ENCODE measurements around the gene ZNF394.

The ZNF394 gene

GRCh38 chr7:99500637-99501009 is 542 bp upstream of the ZNF394 start:
- H3K4me1 ChIP-seq (ENCODE audit: control insufficient read depth, low read length) = peaks cover 29% of the 10 kb centered on the region
- peaks cover 10% of the 10 kb centered on the region; the same call in 1 of the 2 replicates for H3K9me3 ChIP-seq (ENCODE audit: control insufficient read depth, insufficient read depth, low read length)
- H4K20me1 ChIP-seq (ENCODE audit: control insufficient read depth, insufficient read depth, low read depth, low read length) = peaks cover 17% of the 10 kb centered on the region
- H3F3A ChIP-seq (ENCODE audit: control insufficient read depth, insufficient read depth) = peaks cover 9% of the 10 kb centered on the region
- H3K27me3 ChIP-seq (ENCODE audit: control insufficient read depth, low read length) = no peaks in the 10 kb centered on the region
- H3K9me2 ChIP-seq (replicated peaks; ENCODE audit: control insufficient read depth, low read length) = no peaks in the 10 kb centered on the region
- H3K27ac ChIP-seq (ENCODE audit: low read depth, low read length) = peak overlapping the region; percentile 79
- peak overlapping the region; percentile 96 for H3K4me3 ChIP-seq (ENCODE audit: low read length)
- H3K79me2 ChIP-seq (ENCODE audit: control insufficient read depth, low read length) = peaks cover 67% of the 10 kb centered on the region
- H3K4me2 ChIP-seq (ENCODE audit: low read length) = peak overlapping the region; percentile 88
- TF ChIP-seq CTCF (IDR thresholded peaks at IDR 0.05; ENCODE audit: low read depth, low read length, poor library complexity, severe bottlenecking) (no peak), EZH2phosphoT487 (IDR thresholded peaks at IDR 0.05; ENCODE audit: borderline replicate concordance, low read length) (no peak)
- H3K36me3 ChIP-seq (ENCODE audit: control insufficient read depth, low read length) = peaks cover 50% of the 10 kb centered on the region

- TF ChIP-seq EZH2phosphoT487 (IDR thresholded peaks at IDR 0.05; ENCODE audit: borderline replicate concordance, low read length) (no peak), CTCF (IDR thresholded peaks at IDR 0.05; ENCODE audit: low read depth, low read length, poor library complexity, severe bottlenecking) (no peak)
- Histone ChIP-seq H3K9me3 (ENCODE audit: control insufficient read depth, insufficient read depth, low read length) (peaks cover 11% of the 10 kb centered on the region), H3K79me2 (ENCODE audit: control insufficient read depth, low read length) (peaks cover 73% of the 10 kb centered on the region), H3K36me3 (ENCODE audit: control insufficient read depth, low read length) (peaks cover 59% of the 10 kb centered on the region), H3K4me2 (ENCODE audit: low read length) (peak overlapping the region; percentile 88), H4K20me1 (ENCODE audit: control insufficient read depth, insufficient read depth, low read depth, low read length) (peaks cover 17% of the 10 kb centered on the region), H3K27ac (ENCODE audit: low read depth, low read length) (peak overlapping the region; percentile 79), H3F3A (ENCODE audit: control insufficient read depth, insufficient read depth) (peaks cover 9% of the 10 kb centered on the region), H3K27me3 (ENCODE audit: control insufficient read depth, low read length) (no peaks in the 10 kb centered on the region), H3K4me1 (ENCODE audit: control insufficient read depth, low read length) (peaks cover 27% of the 10 kb centered on the region), H3K9me2 (replicated peaks; ENCODE audit: control insufficient read depth, low read length) (no peaks in the 10 kb centered on the region), H3K4me3 (ENCODE audit: low read length) (peak overlapping the region; percentile 96)
These were observed 735 bp downstream of the ZNF394 start for GRCh38 chr7:99499371-99499720.

DNA sequence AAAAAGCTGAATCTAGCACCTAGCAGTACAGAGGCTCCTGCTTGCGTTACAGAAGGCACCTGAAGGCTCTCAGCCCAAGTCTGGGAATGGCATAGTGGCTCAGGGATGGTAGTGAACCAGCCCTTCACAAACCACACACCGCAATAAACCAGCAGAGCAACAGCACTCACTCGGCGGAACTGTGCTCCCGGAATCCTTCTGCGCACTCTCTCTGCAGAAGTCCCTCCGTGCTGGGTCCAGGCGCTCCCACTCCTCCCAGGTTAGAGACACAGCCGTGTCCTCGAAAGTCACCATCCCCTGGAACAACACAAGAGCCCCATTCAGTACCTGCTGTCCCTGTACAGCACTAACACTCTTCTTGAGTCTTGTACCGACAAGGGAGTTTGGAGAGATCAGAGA is 1.5 kb downstream of the ZNF394 start:
- H3K4me3 ChIP-seq (ENCODE audit: low read length) = peak overlapping the region; percentile 96
- H3K9me2 ChIP-seq (replicated peaks; ENCODE audit: control insufficient read depth, low read length) = no peaks in the 10 kb centered on the region
- H4K20me1 ChIP-seq (ENCODE audit: control insufficient read depth, insufficient read depth, low read depth, low read length) = peaks cover 17% of the 10 kb centered on the region
- no peak overlapping the region for H3K27ac ChIP-seq (ENCODE audit: low read depth, low read length)
- H3K79me2 ChIP-seq (ENCODE audit: control insufficient read depth, low read length) = peaks cover 81% of the 10 kb centered on the region
- peaks cover 23% of the 10 kb centered on the region for H3K4me1 ChIP-seq (ENCODE audit: control insufficient read depth, low read length)
- no peak for TF ChIP-seq EZH2phosphoT487 (IDR thresholded peaks at IDR 0.05; ENCODE audit: borderline replicate concordance, low read length)
- no peak for TF ChIP-seq CTCF (IDR thresholded peaks at IDR 0.05; ENCODE audit: low read depth, low read length, poor library complexity, severe bottlenecking)
- H3K4me2 ChIP-seq (ENCODE audit: low read length) = peak overlapping the region; percentile 88
- H3K27me3 ChIP-seq (ENCODE audit: control insufficient read depth, low read length) = no peaks in the 10 kb centered on the region
- peaks cover 9% of the 10 kb centered on the region for H3F3A ChIP-seq (ENCODE audit: control insufficient read depth, insufficient read depth)
- H3K9me3 ChIP-seq (ENCODE audit: control insufficient read depth, insufficient read depth, low read length) = peaks cover 19% of the 10 kb centered on the region
- peaks cover 67% of the 10 kb centered on the region for H3K36me3 ChIP-seq (ENCODE audit: control insufficient read depth, low read length)
